Measurements from ENCODE around the gene CDC14A. TPM values are rescaled to one million over a fixed set of nuclear protein-coding genes. Genes with fewer than 3 reads are reported as not detected.

Gene CDC14A
- total RNA-seq, 2 experiments from 2014 or later = 24.9 to 26.7 TPM

Other genes starting within 250 kb of the CDC14A start
- 10 to 100 TPM; 16.4 to 17.7 TPM for gene SASS6, start 219.6 kb upstream of the CDC14A start, total RNA-seq
- 10 to 100 TPM; 17.0 to 17.4 TPM for gene TRMT13, start 219.3 kb upstream of the CDC14A start, total RNA-seq
- under 1 TPM; 0.45 to 0.52 TPM for gene LRRC39, start 174.2 kb upstream of the CDC14A start, total RNA-seq
- gene DBT, start 102.7 kb upstream of the CDC14A start, total RNA-seq = 10 to 100 TPM in 1 of 2 experiments, 1 to 10 TPM in 1; 10.0 to 11.2 TPM
- 10 to 100 TPM; 51.6 to 51.7 TPM for gene RTCA, start 86.3 kb upstream of the CDC14A start, total RNA-seq
- not detected for gene GPR88, start 185.6 kb downstream of the CDC14A start, total RNA-seq